Endodermal cell (in vitro differentiated cells): ENCODE measurements around the gene HIPK4. TPM values are rescaled to one million over a fixed set of nuclear protein-coding genes. Genes with fewer than 3 reads are reported as not detected.

Source experiments
- DNase-seq: peaks from one replicate; pipeline ENCODE4 v3.0.0-alpha.2; 2017
- H3K27ac ChIP-seq: 2 replicates; pipeline ENCODE4 v1.5.1; 2013; ENCODE audit warnings: mild to moderate bottlenecking, low read depth, low read length, moderate library complexity
- H3K27me3 ChIP-seq: 2 replicates; pipeline ENCODE4 v1.6.1; 2013; ENCODE audit warnings: mild to moderate bottlenecking, low read length, moderate library complexity; ENCODE audit not compliant: insufficient read depth, control insufficient read depth, poor library complexity, severe bottlenecking
- H3K36me3 ChIP-seq: 2 replicates; pipeline ENCODE4 v1.7.0; 2013; ENCODE audit warnings: mild to moderate bottlenecking, low read length, moderate library complexity; ENCODE audit not compliant: control insufficient read depth, insufficient read depth
- H3K4me1 ChIP-seq: one replicate; pipeline ENCODE4 v1.7.0; 2013; ENCODE audit warnings: low read length; ENCODE audit not compliant: control insufficient read depth, insufficient read depth
- H3K4me3 ChIP-seq: 2 replicates; pipeline ENCODE4 v1.5.1; 2013; ENCODE audit warnings: mild to moderate bottlenecking, low read length, moderate library complexity
- H3K9ac ChIP-seq: 2 replicates; pipeline ENCODE4 v1.6.1; 2013; ENCODE audit warnings: mild to moderate bottlenecking, low read length, moderate library complexity; ENCODE audit not compliant: poor library complexity, severe bottlenecking; ENCODE audit errors: extremely low read depth
- H3K9me3 ChIP-seq: 2 replicates; pipeline ENCODE4 v1.6.1; 2013; ENCODE audit warnings: mild to moderate bottlenecking, low read length, moderate library complexity; ENCODE audit not compliant: control insufficient read depth
- H3K27ac Mint-ChIP-seq: 2 replicates; pipeline ENCODE4 v1.8.0; 2020; ENCODE audit warnings: mixed read lengths
- H3K27me3 Mint-ChIP-seq: 2 replicates; pipeline ENCODE4 v1.8.0; 2021; ENCODE audit warnings: mild to moderate bottlenecking, mixed read lengths; ENCODE audit not compliant: insufficient read depth
- H3K36me3 Mint-ChIP-seq: 2 replicates; pipeline ENCODE4 v1.8.0; 2020; ENCODE audit warnings: low read depth, mixed read lengths
- H3K4me1 Mint-ChIP-seq: 2 replicates; pipeline ENCODE4 v1.8.0; 2020; ENCODE audit warnings: mixed read lengths
- H3K4me3 Mint-ChIP-seq: 2 replicates; pipeline ENCODE4 v1.8.0; 2020; ENCODE audit warnings: mild to moderate bottlenecking, moderate library complexity, mixed read lengths
- H3K9me3 Mint-ChIP-seq: 2 replicates; pipeline ENCODE4 v1.8.0; 2020; ENCODE audit warnings: mild to moderate bottlenecking, mixed read lengths
- CTCF ChIP-seq: fragments of 200-600 bp; sonication (generic); conservative IDR thresholded peaks from 2 replicates; pipeline ENCODE4 v1.5.0; 2021; ENCODE audit warnings: antibody characterized with exemption, mild to moderate bottlenecking
- WGBS, 2 experiments: methylation state at CpG; one replicate each; pipeline versions ENCODE4 v1.1.5 to v1.1.7; 2013; ENCODE audit warnings: missing lambda C conversion rate in 2 of 2, mixed read lengths in 1 of 2; ENCODE audit not compliant: insufficient coverage in 1 of 2, insufficient read length in 1 of 2; 5-methylcytosine and 5-hydroxymethylcytosine counted together
- total RNA-seq, 2 donors: library from RNA; stranded (reverse); fragmentation: NEBNext Ultra II Directional in 1 of 2; extraction: Animal tissue kit (Norgen Biotek cat#: 25700) in 1 of 2; gene quantifications; 2 replicates in 1 of 2; 3 replicates in 1 of 2; pipeline ENCODE4 v1.2.1, GENCODE V29; 2021

The HIPK4 gene
- total RNA-seq, 2 donors from 2014 or later, result 0.31 TPM; not detected in 1

- no peak overlapping the region for H3K27ac ChIP-seq
- H3K27ac Mint-ChIP-seq, result no peak overlapping the region
- DNase-seq, result no peak
- no peaks in the 10 kb centered on the region for H3K27me3 Mint-ChIP-seq
- H3K4me1 ChIP-seq, result no peaks in the 10 kb centered on the region
- H3K36me3 ChIP-seq, result peaks cover 6% of the 10 kb centered on the region
- H3K9ac ChIP-seq, result no peak overlapping the region
- H3K4me3 ChIP-seq, result no peak overlapping the region
- H3K4me1 Mint-ChIP-seq, result peaks cover 7% of the 10 kb centered on the region
- no peak for TF ChIP-seq CTCF
- WGBS, 2 experiments, result 82 to 88% methylated on average over 4 of the region's 4 CpGs
- H3K4me3 Mint-ChIP-seq, result no peak overlapping the region
- H3K9me3 Mint-ChIP-seq, result no peaks in the 10 kb centered on the region
- H3K9me3 ChIP-seq, result no peaks in the 10 kb centered on the region
- peaks cover 5% of the 10 kb centered on the region for H3K36me3 Mint-ChIP-seq
- H3K27me3 ChIP-seq, result no peaks in the 10 kb centered on the region
Observed at GRCh38 chr19:40417643-40417981, 27.6 kb upstream of the HIPK4 start.

DNA sequence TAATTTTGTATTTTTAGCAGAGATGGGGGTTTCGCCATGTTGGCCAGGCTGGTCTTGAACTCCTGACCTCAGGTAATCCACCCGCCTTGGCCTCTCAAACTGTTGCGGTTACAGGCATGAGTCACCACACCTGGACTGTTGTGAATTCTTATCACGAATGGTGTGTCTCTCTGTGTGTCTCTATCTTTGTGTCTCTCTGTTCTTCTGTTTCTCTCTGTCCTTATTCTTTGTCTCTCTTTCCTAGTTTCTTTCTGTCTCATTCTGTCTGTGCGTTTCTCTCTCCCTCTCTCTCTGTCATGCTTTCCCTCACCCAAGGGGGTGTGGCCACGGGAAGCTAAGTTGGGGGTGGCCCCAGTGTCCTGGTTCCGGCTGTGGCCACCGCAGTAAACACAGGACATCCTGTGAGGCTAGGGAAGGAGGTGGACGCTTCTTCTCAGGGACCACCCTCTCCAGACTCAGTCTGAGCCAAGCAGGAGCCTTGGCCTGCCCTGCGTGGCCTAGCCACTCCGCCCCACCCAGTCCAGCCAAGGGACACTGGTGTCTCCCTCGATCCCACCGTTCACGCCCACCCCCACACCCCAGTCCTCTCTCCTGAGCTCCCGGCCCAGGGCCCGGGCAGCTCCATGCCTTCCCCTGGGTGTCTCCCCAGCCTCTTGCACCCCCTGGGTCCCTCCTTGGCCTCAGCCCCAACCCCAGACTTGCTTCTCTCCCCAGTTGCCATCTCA is 27.1 kb upstream of the HIPK4 start:
- Mint-ChIP-seq H3K9me3 (no peaks in the 10 kb centered on the region), H3K27ac (no peak overlapping the region), H3K36me3 (no peaks in the 10 kb centered on the region), H3K4me3 (no peak overlapping the region), H3K27me3 (no peaks in the 10 kb centered on the region), H3K4me1 (peaks cover 7% of the 10 kb centered on the region)
- H3K4me1 ChIP-seq, result no peaks in the 10 kb centered on the region
- peaks cover 1% of the 10 kb centered on the region for H3K36me3 ChIP-seq
- H3K27ac ChIP-seq, result no peak overlapping the region
- no peak overlapping the region for H3K9ac ChIP-seq
- no peaks in the 10 kb centered on the region for H3K9me3 ChIP-seq
- no peaks in the 10 kb centered on the region for H3K27me3 ChIP-seq
- WGBS, 2 experiments, result 83 to 88% methylated on average over 6 to 16 of the region's 16 CpGs
- H3K4me3 ChIP-seq, result no peak overlapping the region
- DNase-seq, result peak; percentile 53
- no peak for TF ChIP-seq CTCF

- Histone ChIP-seq H3K9ac (no peak overlapping the region), H3K9me3 (no peaks in the 10 kb centered on the region), H3K27me3 (no peaks in the 10 kb centered on the region), H3K27ac (no peak overlapping the region), H3K4me1 (no peaks in the 10 kb centered on the region), H3K36me3 (no peaks in the 10 kb centered on the region), H3K4me3 (no peak overlapping the region)
- no peak for TF ChIP-seq CTCF
- no peaks in the 10 kb centered on the region for H3K36me3 Mint-ChIP-seq
- H3K9me3 Mint-ChIP-seq, result no peaks in the 10 kb centered on the region
- peaks cover 5% of the 10 kb centered on the region for H3K4me1 Mint-ChIP-seq
- no peaks in the 10 kb centered on the region for H3K27me3 Mint-ChIP-seq
- DNase-seq, result no peak
- H3K27ac Mint-ChIP-seq, result no peak overlapping the region
- H3K4me3 Mint-ChIP-seq, result no peak overlapping the region
- 93 to 100% methylated on average over 2 of the region's 2 CpGs for WGBS, 2 experiments
Observed at GRCh38 chr19:40415768-40416167, 25.8 kb upstream of the HIPK4 start.
